ENCODE results near the gene CLCN4. TPM values are rescaled to one million over a fixed set of nuclear protein-coding genes. Genes with fewer than 3 reads are reported as not detected.

CLCN4 gene
- total RNA-seq, 6 donors from 2014 or later, result 5.2 to 26.3 (median 11.7) TPM

GRCh38 chrX:10133980-10134676 is 22.6 kb upstream of the CLCN4 start:
- no peak for TF ChIP-seq POLR2AphosphoS5 (IDR thresholded peaks at IDR 0.05)
- no peak for TF ChIP-seq POLR2A (IDR thresholded peaks at IDR 0.05)
- no peak for TF ChIP-seq CTCF (IDR thresholded peaks at IDR 0.05)
- no peak for TF ChIP-seq EP300 (IDR thresholded peaks at IDR 0.05)
- no peak overlapping the region for H3K27ac ChIP-seq
- ATAC-seq (ENCODE audit: low FRiP score in 2 of 2), result no peak
- no peaks in the 10 kb centered on the region for H3K9me3 ChIP-seq
- 83 to 91% methylated on average over 13 to 20 of the region's 20 CpGs for WGBS, 2 donors
- DNase-seq, result no peak
- peaks cover 0 to 58% (median 27%) of the 10 kb centered on the region in 4 donors for H3K36me3 ChIP-seq
- no peak overlapping the region for H3K4me3 ChIP-seq
- no peaks in the 10 kb centered on the region for H3K4me1 ChIP-seq
- no peaks in the 10 kb centered on the region for H3K27me3 ChIP-seq

DNA sequence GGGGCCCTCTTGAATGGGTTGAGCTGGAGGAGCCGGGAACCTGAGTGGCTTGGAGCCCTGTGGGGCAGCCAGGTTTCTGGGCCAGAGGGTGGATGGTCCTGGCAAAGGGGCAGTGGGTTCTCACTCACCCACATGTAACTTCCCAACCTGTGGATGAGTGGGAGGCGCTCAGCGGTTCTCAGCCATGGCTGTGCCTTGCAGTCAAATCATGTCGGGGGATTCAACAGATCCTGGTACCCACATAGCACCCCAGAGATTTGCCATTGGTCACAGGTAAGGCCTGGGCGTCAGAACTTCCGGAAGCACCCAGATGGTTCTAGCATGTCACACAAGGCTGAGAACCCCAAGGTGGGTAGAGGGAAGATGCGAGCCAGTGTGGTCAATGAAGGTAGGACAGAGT is 21.9 kb upstream of the CLCN4 start:
- DNase-seq (no peak), ATAC-seq (ENCODE audit: low FRiP score in 2 of 2) (no peak)
- TF ChIP-seq POLR2AphosphoS5 (IDR thresholded peaks at IDR 0.05) (no peak), CTCF (IDR thresholded peaks at IDR 0.05) (no peak), EP300 (IDR thresholded peaks at IDR 0.05) (no peak), POLR2A (IDR thresholded peaks at IDR 0.05) (no peak)
- Histone ChIP-seq H3K27me3 (no peaks in the 10 kb centered on the region), H3K27ac (no peak overlapping the region), H3K36me3 (peaks cover 0 to 58% (median 24%) of the 10 kb centered on the region in 4 donors), H3K4me1 (no peaks in the 10 kb centered on the region), H3K4me3 (no peak overlapping the region), H3K9me3 (no peaks in the 10 kb centered on the region)
- 99 to 100% methylated on average over 1 to 7 of the region's 7 CpGs for WGBS, 2 donors

- no peak for TF ChIP-seq CTCF (IDR thresholded peaks at IDR 0.05)
- no peak for TF ChIP-seq POLR2AphosphoS5 (IDR thresholded peaks at IDR 0.05)
- no peak for TF ChIP-seq EP300 (IDR thresholded peaks at IDR 0.05)
- TF ChIP-seq POLR2A (IDR thresholded peaks at IDR 0.05), result no peak
- no peak overlapping the region for H3K4me3 ChIP-seq
- H3K36me3 ChIP-seq, result peaks cover 0 to 57% (median 23%) of the 10 kb centered on the region in 4 donors
- H3K9me3 ChIP-seq, result no peaks in the 10 kb centered on the region
- DNase-seq (no peak), ATAC-seq (ENCODE audit: low FRiP score in 2 of 2) (no peak)
- WGBS, 2 donors, result 87 to 95% methylated on average over 3 to 28 of the region's 28 CpGs
- no peaks in the 10 kb centered on the region for H3K4me1 ChIP-seq
- H3K27ac ChIP-seq, result no peak overlapping the region
- H3K27me3 ChIP-seq, result no peaks in the 10 kb centered on the region
Observed at GRCh38 chrX:10135561-10136399, 21.0 kb upstream of the CLCN4 start.

GRCh38 chrX:10138726-10139125 is 18.0 kb upstream of the CLCN4 start:
- peaks cover 0 to 65% (median 25%) of the 10 kb centered on the region in 4 donors for H3K36me3 ChIP-seq
- TF ChIP-seq EP300 (IDR thresholded peaks at IDR 0.05) (no peak), POLR2AphosphoS5 (IDR thresholded peaks at IDR 0.05) (no peak), POLR2A (IDR thresholded peaks at IDR 0.05) (no peak), CTCF (IDR thresholded peaks at IDR 0.05) (no peak)
- WGBS, 2 donors, result 90% methylated on average over 19 of the region's 22 CpGs; no CpG with 5 or more reads in 1 of the 2 donors

More at GRCh38 chrX:10138726-10139125, 18.0 kb upstream of the CLCN4 start:
- no peak overlapping the region for H3K4me3 ChIP-seq
- no peak for ATAC-seq (ENCODE audit: low FRiP score in 2 of 2)
- no peak for DNase-seq
- H3K27ac ChIP-seq, result no peak overlapping the region
- H3K27me3 ChIP-seq, result no peaks in the 10 kb centered on the region
- no peaks in the 10 kb centered on the region for H3K4me1 ChIP-seq
- no peaks in the 10 kb centered on the region for H3K9me3 ChIP-seq

All from upper lobe of left lung (tissue), 6 donors.